Natural killer cell treated with Interleukin-12 subunit alpha and Interleukin-12 subunit beta and Interleukin-15 and Interleukin-18, amount 100 ng/mL, for 72 hours (primary cell): ENCODE results near the gene OSER1. TPM values are rescaled to one million over a fixed set of nuclear protein-coding genes. Genes with fewer than 3 reads are reported as not detected.

Source experiments
- ATAC-seq, 2 donors: fragments of 150-1000 bp; cut with Tn5 transposase in 1 of 2; sonication (Bioruptor Pico), chemical (Tn5 transposase) in 1 of 2; 2 replicates each; pipeline ENCODE4 v1.10.0; 2021
- DNase-seq: peaks from one replicate; pipeline ENCODE4 v3.0.0; 2022; ENCODE audit warnings: low spot score
- H3K27ac Mint-ChIP-seq, 2 donors: 1 replicate in 1 of 2; 2 replicates in 1 of 2; pipeline ENCODE4 v1.8.0; 2022; ENCODE audit warnings: mixed read lengths in 2 of 2, mild to moderate bottlenecking in 1 of 2, moderate library complexity in 1 of 2
- H3K27me3 Mint-ChIP-seq, 2 donors: 1 replicate in 1 of 2; 2 replicates in 1 of 2; pipeline ENCODE4 v1.8.0; 2022; ENCODE audit warnings: mixed read lengths in 2 of 2
- H3K36me3 Mint-ChIP-seq: one replicate; pipeline ENCODE4 v1.8.0; 2022; ENCODE audit warnings: mixed read lengths
- H3K4me1 Mint-ChIP-seq, 2 donors: 1 replicate in 1 of 2; 2 replicates in 1 of 2; pipeline ENCODE4 v1.8.0; 2022; ENCODE audit warnings: low read depth in 2 of 2, mixed read lengths in 2 of 2, mild to moderate bottlenecking in 1 of 2
- H3K4me3 Mint-ChIP-seq: one replicate; pipeline ENCODE4 v1.8.0; 2022; ENCODE audit warnings: mixed read lengths
- H3K9me3 Mint-ChIP-seq: 2 replicates; pipeline ENCODE4 v1.8.0; 2022; ENCODE audit warnings: mixed read lengths
- total RNA-seq, 2 donors: library from RNA; stranded (reverse); gene quantifications; one replicate each; pipeline ENCODE4 v1.2.3, GENCODE V29; 2022

Gene OSER1
- total RNA-seq, 2 donors from 2014 or later = 21.9 to 27.0 TPM

GRCh38 chr20:44187054-44187771 lies 23.4 kb downstream of the OSER1 start, which contains the start of gene JPH2:
TSS of gene JPH2 (minus strand) at chr20:44187188. CDS start at chr20:44186705, 483 bp downstream.
- Mint-ChIP-seq H3K4me3 (peak within 1 kb of the TSS; percentile 18), H3K36me3 (no peaks in the 10 kb centered on the region), H3K4me1 (peaks cover 12% of the 10 kb centered on the region in 2 donors), H3K27ac (peak within 1 kb of the TSS in 1 of 2 donors; percentile 3), H3K9me3 (no peaks in the 10 kb centered on the region), H3K27me3 (peaks cover 33 to 48% of the 10 kb centered on the region in 2 donors)
- ATAC-seq (no peak), DNase-seq (no peak)

GRCh38 chr20:44186674-44187053 lies 23.9 kb downstream of the OSER1 start:
- ATAC-seq (no peak), DNase-seq (no peak)
- Mint-ChIP-seq H3K36me3 (no peaks in the 10 kb centered on the region), H3K27me3 (peaks cover 34 to 52% of the 10 kb centered on the region in 2 donors), H3K27ac (no peak overlapping the region), H3K4me3 (no peak overlapping the region), H3K4me1 (peaks cover 12% of the 10 kb centered on the region in 2 donors), H3K9me3 (no peaks in the 10 kb centered on the region)

- Mint-ChIP-seq H3K4me3 (no peak overlapping the region), H3K27ac (no peak overlapping the region), H3K9me3 (no peaks in the 10 kb centered on the region), H3K27me3 (peaks cover 39 to 57% of the 10 kb centered on the region in 2 donors), H3K36me3 (no peaks in the 10 kb centered on the region), H3K4me1 (peaks cover 12% of the 10 kb centered on the region in 2 donors)
- ATAC-seq = no peak
- DNase-seq = no peak
Observed at GRCh38 chr20:44186201-44186600, 24.4 kb downstream of the OSER1 start.

GRCh38 chr20:44185574-44185973 lies 25.0 kb downstream of the OSER1 start:
- Mint-ChIP-seq H3K27ac (no peak overlapping the region), H3K4me3 (no peak overlapping the region), H3K9me3 (no peaks in the 10 kb centered on the region), H3K27me3 (peaks cover 38 to 62% of the 10 kb centered on the region in 2 donors), H3K36me3 (no peaks in the 10 kb centered on the region), H3K4me1 (peaks cover 8 to 12% of the 10 kb centered on the region in 2 donors)
- ATAC-seq (no peak), DNase-seq (no peak)

- Mint-ChIP-seq H3K36me3 (no peaks in the 10 kb centered on the region), H3K27me3 (peaks cover 30 to 52% of the 10 kb centered on the region in 2 donors), H3K27ac (no peak overlapping the region), H3K4me1 (peaks cover 3 to 4% of the 10 kb centered on the region in 2 donors), H3K9me3 (no peaks in the 10 kb centered on the region), H3K4me3 (no peak overlapping the region)
- DNase-seq = no peak
- no peak for ATAC-seq
Observed at GRCh38 chr20:44183282-44183681, 27.3 kb downstream of the OSER1 start.

GRCh38 chr20:44182863-44183262 lies 27.7 kb downstream of the OSER1 start:
- H3K9me3 Mint-ChIP-seq = no peaks in the 10 kb centered on the region
- peaks cover 27 to 48% of the 10 kb centered on the region in 2 donors for H3K27me3 Mint-ChIP-seq
- H3K4me1 Mint-ChIP-seq = no peaks in the 10 kb centered on the region
- H3K36me3 Mint-ChIP-seq = no peaks in the 10 kb centered on the region
- ATAC-seq (no peak), DNase-seq (no peak)
- H3K4me3 Mint-ChIP-seq = no peak overlapping the region
- no peak overlapping the region for H3K27ac Mint-ChIP-seq

GRCh38 chr20:44182135-44182765 lies 28.3 kb downstream of the OSER1 start:
- H3K9me3 Mint-ChIP-seq = no peaks in the 10 kb centered on the region
- DNase-seq (no peak), ATAC-seq (no peak)
- H3K27ac Mint-ChIP-seq = no peak overlapping the region
- peaks cover 25 to 43% of the 10 kb centered on the region in 2 donors for H3K27me3 Mint-ChIP-seq
- H3K4me3 Mint-ChIP-seq = no peak overlapping the region
- no peaks in the 10 kb centered on the region for H3K36me3 Mint-ChIP-seq
- no peaks in the 10 kb centered on the region for H3K4me1 Mint-ChIP-seq

- H3K27me3 Mint-ChIP-seq = peaks cover 25 to 43% of the 10 kb centered on the region in 2 donors
- no peaks in the 10 kb centered on the region for H3K9me3 Mint-ChIP-seq
- no peaks in the 10 kb centered on the region for H3K4me1 Mint-ChIP-seq
- no peaks in the 10 kb centered on the region for H3K36me3 Mint-ChIP-seq
- ATAC-seq (no peak), DNase-seq (no peak)
- no peak overlapping the region for H3K27ac Mint-ChIP-seq
- H3K4me3 Mint-ChIP-seq = no peak overlapping the region
Observed at GRCh38 chr20:44181611-44182010, 29.0 kb downstream of the OSER1 start.

GRCh38 chr20:44180814-44181213 lies 29.8 kb downstream of the OSER1 start:
- Mint-ChIP-seq H3K4me3 (no peak overlapping the region), H3K27me3 (peaks cover 26 to 41% of the 10 kb centered on the region in 2 donors), H3K36me3 (no peaks in the 10 kb centered on the region), H3K27ac (no peak overlapping the region), H3K9me3 (no peaks in the 10 kb centered on the region), H3K4me1 (no peaks in the 10 kb centered on the region)
- DNase-seq (no peak), ATAC-seq (no peak)

- DNase-seq (no peak), ATAC-seq (no peak)
Observed at GRCh38 chr20:44176833-44177534, 33.6 kb downstream of the OSER1 start.

GRCh38 chr20:44174996-44175765 lies 35.4 kb downstream of the OSER1 start:
- peaks cover 25 to 28% of the 10 kb centered on the region in 2 donors for H3K27me3 Mint-ChIP-seq
- no peak overlapping the region for H3K27ac Mint-ChIP-seq
- no peak for ATAC-seq
- H3K9me3 Mint-ChIP-seq = no peaks in the 10 kb centered on the region
- H3K36me3 Mint-ChIP-seq = no peaks in the 10 kb centered on the region
- DNase-seq = no peak
- H3K4me3 Mint-ChIP-seq = no peak overlapping the region
- H3K4me1 Mint-ChIP-seq = no peaks in the 10 kb centered on the region

More at GRCh38 chr20:44176833-44177534, 33.6 kb downstream of the OSER1 start:
- no peak overlapping the region for H3K4me3 Mint-ChIP-seq
- H3K27ac Mint-ChIP-seq = no peak overlapping the region
- no peaks in the 10 kb centered on the region for H3K36me3 Mint-ChIP-seq
- H3K9me3 Mint-ChIP-seq = no peaks in the 10 kb centered on the region
- H3K4me1 Mint-ChIP-seq = no peaks in the 10 kb centered on the region
- peaks cover 21 to 23% of the 10 kb centered on the region in 2 donors for H3K27me3 Mint-ChIP-seq

- no peaks in the 10 kb centered on the region for H3K9me3 Mint-ChIP-seq
- H3K36me3 Mint-ChIP-seq = no peaks in the 10 kb centered on the region
- H3K4me3 Mint-ChIP-seq = no peak overlapping the region
- peaks cover 32 to 42% of the 10 kb centered on the region in 2 donors for H3K27me3 Mint-ChIP-seq
- H3K27ac Mint-ChIP-seq = no peak overlapping the region
- H3K4me1 Mint-ChIP-seq = no peaks in the 10 kb centered on the region
- no peak for DNase-seq
- no peak for ATAC-seq
Observed at GRCh38 chr20:44173846-44174245, 36.7 kb downstream of the OSER1 start.

- Mint-ChIP-seq H3K27ac (no peak overlapping the region), H3K4me3 (no peak overlapping the region), H3K36me3 (no peaks in the 10 kb centered on the region), H3K27me3 (peaks cover 33 to 42% of the 10 kb centered on the region in 2 donors), H3K9me3 (no peaks in the 10 kb centered on the region), H3K4me1 (no peaks in the 10 kb centered on the region)
- ATAC-seq = no peak
- DNase-seq = no peak
Observed at GRCh38 chr20:44173116-44173515, 37.5 kb downstream of the OSER1 start.
